Fibroblast of pulmonary artery (primary cell): ENCODE data around the gene COX5B.
A peak's percentile ranks its signal among the peaks of the same experiment; 100 is the strongest.

Source experiments
- DNase-seq: peaks from one replicate; pipeline ENCODE4 v3.0.0-alpha.2; 2010; ENCODE audit warnings: low read depth
- H3K4me3 ChIP-seq: replicated peaks from 2 replicates; pipeline ENCODE4 v1.5.1; 2011; ENCODE audit warnings: low read depth, mild to moderate bottlenecking, control low read depth, low read length, moderate library complexity
- CTCF ChIP-seq: IDR thresholded peaks from 2 replicates; pipeline ENCODE4 v1.5.1; 2011; ENCODE audit warnings: mild to moderate bottlenecking, control low read depth, low read length, inconsistent platforms; ENCODE audit errors: missing control alignments

The COX5B gene

DNA sequence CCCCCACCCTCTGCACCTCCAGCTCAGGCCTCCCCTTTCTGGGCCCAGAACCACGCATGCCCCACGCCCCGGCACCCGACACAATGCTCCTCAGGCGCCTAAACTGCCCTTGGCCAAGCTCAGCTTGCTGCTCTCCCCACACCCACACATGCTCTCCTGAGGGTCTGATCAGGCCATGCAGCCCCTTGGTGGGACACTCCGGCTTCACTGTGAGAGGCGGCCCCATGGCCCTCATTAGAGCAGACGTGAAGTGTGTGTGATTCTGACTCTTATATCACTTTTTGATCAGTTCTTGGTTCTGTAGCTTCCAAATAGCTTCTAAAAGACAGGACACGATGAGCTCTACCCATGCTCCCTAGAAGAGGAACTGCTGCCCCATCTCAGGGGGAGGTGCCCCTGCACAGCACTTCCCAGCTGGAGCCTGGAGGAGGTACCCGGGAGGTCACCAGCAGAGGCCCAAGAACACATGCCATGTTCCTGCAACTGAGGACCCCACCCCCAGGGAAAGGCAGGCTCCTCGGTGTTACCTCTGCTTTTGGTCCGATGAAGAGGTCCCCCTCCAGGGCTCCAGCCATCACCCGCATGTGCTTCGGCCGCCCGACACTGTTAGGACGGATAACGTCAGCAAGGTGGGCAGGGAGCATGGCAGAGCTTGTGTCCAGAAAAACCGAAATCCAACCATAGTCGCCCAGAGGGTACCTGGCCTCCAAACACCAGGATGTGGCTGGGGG is 14.3 kb downstream of the COX5B start:
- no peak for TF ChIP-seq CTCF
- no peak overlapping the region for H3K4me3 ChIP-seq
- no peak for DNase-seq

DNA sequence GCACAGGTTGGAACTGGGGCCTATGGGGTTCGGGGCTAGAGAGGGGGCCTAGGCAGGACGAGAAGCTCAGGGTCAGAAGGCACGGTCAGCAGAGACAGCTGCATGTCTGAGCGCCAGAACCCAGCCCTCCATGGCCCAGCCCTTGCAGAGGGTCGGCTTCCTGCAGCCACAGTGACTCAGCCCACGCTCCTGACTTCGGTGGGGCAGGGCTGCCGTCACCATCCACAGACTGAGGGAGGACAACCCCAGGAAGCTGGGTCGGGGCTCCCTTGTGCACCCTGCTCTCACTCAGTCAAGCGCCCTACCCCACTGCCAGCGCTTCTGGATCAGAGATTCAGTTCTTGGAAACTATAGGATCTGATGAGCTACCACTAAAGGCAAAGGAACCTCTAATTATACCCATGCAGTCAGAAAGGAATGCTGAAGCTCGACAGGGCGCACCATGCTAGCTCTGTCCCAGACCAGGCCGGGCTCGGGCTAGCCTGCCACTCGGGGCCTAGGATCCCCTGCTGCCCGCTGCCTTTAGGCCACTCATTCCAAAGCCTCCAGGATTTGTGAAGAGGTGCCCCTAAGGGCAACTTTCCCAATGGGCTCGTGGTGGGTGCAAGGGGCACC is 15.0 kb downstream of the COX5B start:
- DNase-seq, result no peak

DNA sequence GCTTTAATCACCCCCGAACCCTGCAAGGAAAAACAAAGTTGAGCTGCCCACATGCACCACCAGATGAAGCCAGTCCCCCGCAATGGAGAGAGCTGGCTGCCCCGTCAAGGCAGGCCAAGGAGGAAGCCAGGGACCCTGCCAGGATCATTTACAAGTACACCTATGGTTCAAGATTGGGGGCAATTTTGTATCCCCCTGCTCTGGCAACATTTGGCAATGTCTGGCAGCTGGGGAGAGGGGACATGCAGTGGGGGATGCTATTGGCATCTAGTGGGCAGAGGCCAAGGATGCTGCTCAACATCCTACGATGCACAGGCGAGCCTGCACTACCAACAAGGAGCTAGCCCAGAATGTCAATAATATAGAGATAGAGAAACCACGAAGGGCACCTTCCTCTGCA is 16.1 kb downstream of the COX5B start:
- no peak for DNase-seq
- TF ChIP-seq CTCF, result no peak
- H3K4me3 ChIP-seq, result no peak overlapping the region

More for the DNA sequence above, 15.0 kb downstream of the COX5B start:
- no peak overlapping the region for H3K4me3 ChIP-seq
- no peak for TF ChIP-seq CTCF

DNA sequence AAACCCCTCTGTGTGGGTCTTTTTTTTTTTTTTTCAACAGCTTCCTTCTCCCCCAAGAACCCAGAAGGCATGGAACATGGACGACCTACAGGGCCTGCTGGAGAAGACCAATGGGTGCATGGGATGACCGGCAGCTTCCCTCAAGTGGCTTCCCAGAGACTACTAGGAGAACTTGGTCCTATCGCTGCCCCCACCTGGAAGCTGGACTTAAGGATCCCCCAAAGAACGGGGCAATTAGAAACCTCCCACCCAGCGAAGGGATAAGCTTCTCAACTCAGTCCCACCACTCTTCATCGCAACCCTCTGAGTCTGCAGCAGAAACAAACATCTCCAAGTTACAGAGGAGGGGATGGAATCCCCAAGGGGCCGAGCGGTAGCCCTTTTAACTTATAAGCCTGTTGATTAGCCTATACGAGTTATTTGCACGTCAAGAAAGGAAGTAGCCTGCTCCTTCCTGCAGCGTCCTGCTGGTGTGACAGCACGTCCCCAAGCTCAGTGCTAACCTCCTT is 16.6 kb downstream of the COX5B start:
- no peak for DNase-seq
- peak overlapping the region; percentile 79 for H3K4me3 ChIP-seq
- no peak for TF ChIP-seq CTCF

DNA sequence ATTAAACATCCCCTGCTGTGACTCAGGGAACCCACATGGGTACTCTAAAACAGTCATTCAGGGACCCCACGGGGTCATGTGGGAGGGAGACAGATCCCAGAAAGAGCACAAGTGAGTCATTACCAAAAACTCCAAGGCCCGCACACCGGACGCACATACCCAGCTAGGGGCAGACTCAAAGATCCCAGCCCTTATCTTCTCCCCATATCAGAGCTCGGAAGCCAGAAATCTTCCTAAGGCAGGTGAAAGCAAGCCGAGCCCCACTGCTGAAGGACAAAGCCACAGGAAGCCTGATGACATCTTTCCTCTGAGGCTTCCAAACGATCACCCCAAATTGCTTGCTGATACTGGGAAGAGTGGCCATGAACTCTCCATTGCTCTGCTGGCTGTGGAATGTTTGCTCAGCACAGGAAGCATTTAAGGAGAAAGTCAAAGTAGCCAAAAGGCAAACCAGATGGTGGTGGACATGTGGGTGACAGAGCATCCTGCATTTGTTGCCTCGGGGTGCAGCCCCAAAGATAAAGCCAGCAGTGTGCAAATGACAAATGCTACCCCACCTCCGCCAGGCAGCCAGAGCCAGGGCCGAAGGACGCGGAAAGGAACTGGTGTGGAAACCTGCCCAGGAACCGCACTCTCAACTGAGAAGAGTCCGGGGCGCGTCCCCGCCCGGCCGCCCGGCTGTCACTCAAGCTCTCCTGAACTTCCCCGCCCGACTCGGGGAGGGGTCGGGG is 17.2 kb downstream of the COX5B start:
- H3K4me3 ChIP-seq, result peak overlapping the region; percentile 79
- peak; percentile 79 for DNase-seq
- no peak for TF ChIP-seq CTCF

GRCh38 chr2:97663626-97663961 is 17.7 kb downstream of the COX5B start:
- DNase-seq, result no peak
- TF ChIP-seq CTCF, result no peak
- H3K4me3 ChIP-seq, result peak overlapping the region; percentile 79
